ENCODE data around the gene TMEM147.

TMEM147 gene

GRCh38 chr19:35549174-35549788 lies 3.9 kb downstream of the TMEM147 start:
- DNase-seq: peak; percentile 48

- DNase-seq: no peak
Observed at GRCh38 chr19:35549879-35550523, 4.6 kb downstream of the TMEM147 start.

- no peak for DNase-seq
Observed at GRCh38 chr19:35551091-35551810, 5.8 kb downstream of the TMEM147 start.

- DNase-seq: no peak
Observed at GRCh38 chr19:35552534-35553384, 7.3 kb downstream of the TMEM147 start.

- no peak for DNase-seq
Observed at GRCh38 chr19:35553385-35554000, 8.1 kb downstream of the TMEM147 start.

- DNase-seq: no peak
Observed at GRCh38 chr19:35554076-35554475, 8.7 kb downstream of the TMEM147 start.

- no peak for DNase-seq
Observed at GRCh38 chr19:35555301-35556005, 10.0 kb downstream of the TMEM147 start.

- DNase-seq: no peak
Observed at GRCh38 chr19:35556025-35556590, 10.7 kb downstream of the TMEM147 start.

GRCh38 chr19:35556846-35557538 lies 11.6 kb downstream of the TMEM147 start:
- peak; percentile 4 for DNase-seq

GRCh38 chr19:35557539-35558399 lies 12.3 kb downstream of the TMEM147 start:
- DNase-seq: peak; percentile 57

GRCh38 chr19:35558400-35559280 lies 13.2 kb downstream of the TMEM147 start:
- peak; percentile 7 for DNase-seq

- DNase-seq: peak; percentile 21
Observed at GRCh38 chr19:35559281-35559659, 13.8 kb downstream of the TMEM147 start.

- DNase-seq: peak; percentile 12
Observed at GRCh38 chr19:35559781-35560180, 14.4 kb downstream of the TMEM147 start.

GRCh38 chr19:35560271-35560670 lies 14.8 kb downstream of the TMEM147 start:
- no peak for DNase-seq

GRCh38 chr19:35560677-35561076 lies 15.3 kb downstream of the TMEM147 start:
- DNase-seq: no peak

- DNase-seq: no peak
Observed at GRCh38 chr19:35561436-35561835, 16.0 kb downstream of the TMEM147 start.

- DNase-seq: no peak
Observed at GRCh38 chr19:35562336-35562735, 16.9 kb downstream of the TMEM147 start.

GRCh38 chr19:35562776-35563175 lies 17.4 kb downstream of the TMEM147 start:
- no peak for DNase-seq

All from CD4-positive, alpha-beta T cell treated with Interleukin-15 for 1 hour (primary cell).